CD4-positive, alpha-beta T cell (primary cell): Measurements from ENCODE around the gene HMCN1. TPM values are rescaled to one million over a fixed set of nuclear protein-coding genes. Genes with fewer than 3 reads are reported as not detected.

Experiments used
- ATAC-seq: fragments of 200-7000 bp; cut with Tn5 transposase; one replicate; pipeline ENCODE4 v1.10.0; 2022; ENCODE audit warnings: mild to moderate bottlenecking; ENCODE audit not compliant: poor library complexity
- CTCF ChIA-PET: fragments of 350-600 bp; sonication (Branson Sonifier 250); formaldehyde crosslinking; loops from one replicate; lab custom pipeline; 2021; ENCODE audit warnings: antibody characterized with exemption, inconsistent platforms; lab: Charles Lee
- POLR2A ChIA-PET: fragments of 350-600 bp; sonication (Branson Sonifier 250); formaldehyde crosslinking; loops from one replicate; lab custom pipeline; 2021; ENCODE audit warnings: antibody characterized with exemption, inconsistent platforms; lab: Charles Lee
- DNase-seq, 14 experiments: peaks; one replicate each; pipeline ENCODE4 v3.0.0-alpha.2; 2013 to 2020; ENCODE audit warnings: mixed read lengths in 2 of 14
- H3K27ac ChIP-seq, 2 donors: one replicate each; pipeline versions ENCODE4 v1.5.1 to v1.7.0; 2013; ENCODE audit warnings: low read length in 2 of 2, low read depth in 1 of 2, mild to moderate bottlenecking in 1 of 2
- H3K27me3 ChIP-seq, 2 experiments: 1 replicate in 1 of 2; 2 replicates in 1 of 2; pipeline versions ENCODE4 v1.6.1 to v1.7.0; 2013; ENCODE audit warnings: low read length in 2 of 2, control low read depth in 1 of 2, mild to moderate bottlenecking in 1 of 2, moderate library complexity in 1 of 2; ENCODE audit not compliant: insufficient read depth in 2 of 2, control insufficient read depth in 1 of 2
- H3K36me3 ChIP-seq: one replicate; pipeline ENCODE4 v1.6.1; 2013; ENCODE audit warnings: low read length, control low read depth; ENCODE audit not compliant: insufficient read depth
- H3K4me1 ChIP-seq: one replicate; pipeline ENCODE4 v1.6.1; 2013; ENCODE audit warnings: low read length, control low read depth; ENCODE audit not compliant: insufficient read depth
- H3K4me3 ChIP-seq: one replicate; pipeline ENCODE4 v1.5.1; 2013; ENCODE audit warnings: mild to moderate bottlenecking, low read length, moderate library complexity
- H3K9me3 ChIP-seq, 2 experiments: 1 replicate in 1 of 2; 2 replicates in 1 of 2; pipeline versions ENCODE4 v1.6.1 to v1.7.0; 2013; ENCODE audit warnings: low read length in 2 of 2, mild to moderate bottlenecking in 2 of 2, control low read depth in 1 of 2, moderate library complexity in 1 of 2; ENCODE audit not compliant: control insufficient read depth in 1 of 2, insufficient read depth in 1 of 2
- H3K27ac Mint-ChIP-seq: one replicate; pipeline ENCODE4 v1.8.0; 2020; ENCODE audit warnings: mixed read lengths
- H3K27me3 Mint-ChIP-seq: one replicate; pipeline ENCODE4 v1.8.0; 2021; ENCODE audit warnings: mixed read lengths
- H3K36me3 Mint-ChIP-seq: one replicate; pipeline ENCODE4 v1.8.0; 2021; ENCODE audit warnings: low read depth, mixed read lengths
- H3K4me1 Mint-ChIP-seq: one replicate; pipeline ENCODE4 v1.8.0; 2021; ENCODE audit warnings: low read depth, mixed read lengths
- H3K4me3 Mint-ChIP-seq: one replicate; pipeline ENCODE4 v1.8.0; 2020; ENCODE audit warnings: mild to moderate bottlenecking, mixed read lengths
- H3K9me3 Mint-ChIP-seq: one replicate; pipeline ENCODE4 v1.8.0; 2020; ENCODE audit warnings: mixed read lengths
- intact Hi-C, 2 experiments: fragments of 100-400 bp; cut with DNase I in 1 of 2; cut with micrococcal nuclease in 1 of 2; formaldehyde crosslinking; loops; one replicate each; pipeline versions ENCODE4 v1.15.1 to v1.9.0; 2023 to 2025; cut with DNase I, micrococcal nuclease
- total RNA-seq, 174 experiments: library from RNA in 2 of 174; stranded (reverse) in 2 of 174; gene quantifications; one replicate each; pipeline ENCODE4 v1.2.3 and lab custom pipeline; 2021 to 2026
- TF ChIP-seq, protein P1 (sequence below): fragments of 200-600 bp; IDR thresholded peaks from one replicate; pipeline ENCODE4 v1.8.0; 2022; ENCODE audit warnings: antibody characterized with exemption, mild to moderate bottlenecking

Gene HMCN1
- total RNA-seq, 2 experiments from 2014 or later = 0.14 TPM

DNA sequence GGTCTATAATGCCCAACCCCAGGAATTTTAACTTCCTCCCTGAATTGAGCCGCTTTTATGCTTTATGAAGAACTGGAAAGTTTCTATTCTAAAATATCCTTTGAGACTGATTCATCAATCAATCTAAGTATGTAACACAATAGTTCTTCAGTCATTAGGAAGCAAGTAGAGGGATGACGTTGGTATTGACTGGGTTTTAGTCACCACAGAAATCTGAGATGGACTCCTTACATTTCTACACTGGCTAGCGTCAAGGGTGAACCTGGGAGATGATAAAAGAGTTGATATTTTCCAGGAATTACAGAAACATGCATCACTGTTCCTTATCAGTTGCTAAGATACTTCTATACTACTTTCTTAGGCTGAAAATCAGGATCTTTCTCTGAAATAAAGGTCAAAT is 308.0 kb downstream of the HMCN1 start:
- ChIA-PET CTCF (no interaction called here), POLR2A (no interaction called here)
- no peaks in the 10 kb centered on the region for H3K36me3 ChIP-seq
- no peaks in the 10 kb centered on the region for H3K27me3 ChIP-seq
- Mint-ChIP-seq H3K27me3 (no peaks in the 10 kb centered on the region), H3K4me3 (no peak overlapping the region), H3K9me3 (no peaks in the 10 kb centered on the region), H3K36me3 (no peaks in the 10 kb centered on the region), H3K4me1 (no peaks in the 10 kb centered on the region), H3K27ac (no peak overlapping the region)
- no peaks in the 10 kb centered on the region for H3K4me1 ChIP-seq
- H3K27ac ChIP-seq = no peak overlapping the region
- TF ChIP-seq, protein P1, sequence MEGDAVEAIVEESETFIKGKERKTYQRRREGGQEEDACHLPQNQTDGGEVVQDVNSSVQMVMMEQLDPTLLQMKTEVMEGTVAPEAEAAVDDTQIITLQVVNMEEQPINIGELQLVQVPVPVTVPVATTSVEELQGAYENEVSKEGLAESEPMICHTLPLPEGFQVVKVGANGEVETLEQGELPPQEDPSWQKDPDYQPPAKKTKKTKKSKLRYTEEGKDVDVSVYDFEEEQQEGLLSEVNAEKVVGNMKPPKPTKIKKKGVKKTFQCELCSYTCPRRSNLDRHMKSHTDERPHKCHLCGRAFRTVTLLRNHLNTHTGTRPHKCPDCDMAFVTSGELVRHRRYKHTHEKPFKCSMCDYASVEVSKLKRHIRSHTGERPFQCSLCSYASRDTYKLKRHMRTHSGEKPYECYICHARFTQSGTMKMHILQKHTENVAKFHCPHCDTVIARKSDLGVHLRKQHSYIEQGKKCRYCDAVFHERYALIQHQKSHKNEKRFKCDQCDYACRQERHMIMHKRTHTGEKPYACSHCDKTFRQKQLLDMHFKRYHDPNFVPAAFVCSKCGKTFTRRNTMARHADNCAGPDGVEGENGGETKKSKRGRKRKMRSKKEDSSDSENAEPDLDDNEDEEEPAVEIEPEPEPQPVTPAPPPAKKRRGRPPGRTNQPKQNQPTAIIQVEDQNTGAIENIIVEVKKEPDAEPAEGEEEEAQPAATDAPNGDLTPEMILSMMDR = no peak
- intact Hi-C loops = no loop called here
- DNase-seq (no peak), ATAC-seq (no peak)
- H3K4me3 ChIP-seq = no peak overlapping the region
- H3K9me3 ChIP-seq = no peaks in the 10 kb centered on the region

DNA sequence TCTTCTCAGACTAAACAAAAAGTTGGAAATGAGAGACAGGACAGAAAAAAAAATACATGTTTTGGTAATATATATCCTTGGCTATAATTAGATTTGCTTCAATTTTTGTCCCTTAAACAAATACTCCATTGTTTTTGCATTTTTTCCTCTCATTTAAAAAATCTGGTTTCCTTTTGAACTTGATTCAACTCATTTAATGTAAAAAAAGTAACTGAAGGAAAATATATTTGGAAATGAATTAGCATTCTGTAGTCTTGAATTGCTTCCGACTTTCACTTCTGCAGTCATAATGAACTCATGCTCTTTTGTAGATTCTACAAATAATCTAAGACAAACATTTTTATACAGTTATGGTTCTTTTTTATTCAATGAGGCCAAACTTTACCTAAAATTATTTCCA is 309.1 kb downstream of the HMCN1 start:
- H3K27ac ChIP-seq = no peak overlapping the region
- POLR2A ChIA-PET = no interaction called here
- Mint-ChIP-seq H3K9me3 (no peaks in the 10 kb centered on the region), H3K27ac (no peak overlapping the region), H3K4me3 (no peak overlapping the region), H3K36me3 (no peaks in the 10 kb centered on the region), H3K4me1 (no peaks in the 10 kb centered on the region), H3K27me3 (no peaks in the 10 kb centered on the region)
- CTCF ChIA-PET = no interaction called here
- intact Hi-C loops = no loop called here
- no peaks in the 10 kb centered on the region for H3K9me3 ChIP-seq
- H3K27me3 ChIP-seq = no peaks in the 10 kb centered on the region
- DNase-seq = no peak
- H3K36me3 ChIP-seq = no peaks in the 10 kb centered on the region
- TF ChIP-seq, protein P1 = no peak
- H3K4me1 ChIP-seq = no peaks in the 10 kb centered on the region
- no peak overlapping the region for H3K4me3 ChIP-seq
- no peak for ATAC-seq

DNA sequence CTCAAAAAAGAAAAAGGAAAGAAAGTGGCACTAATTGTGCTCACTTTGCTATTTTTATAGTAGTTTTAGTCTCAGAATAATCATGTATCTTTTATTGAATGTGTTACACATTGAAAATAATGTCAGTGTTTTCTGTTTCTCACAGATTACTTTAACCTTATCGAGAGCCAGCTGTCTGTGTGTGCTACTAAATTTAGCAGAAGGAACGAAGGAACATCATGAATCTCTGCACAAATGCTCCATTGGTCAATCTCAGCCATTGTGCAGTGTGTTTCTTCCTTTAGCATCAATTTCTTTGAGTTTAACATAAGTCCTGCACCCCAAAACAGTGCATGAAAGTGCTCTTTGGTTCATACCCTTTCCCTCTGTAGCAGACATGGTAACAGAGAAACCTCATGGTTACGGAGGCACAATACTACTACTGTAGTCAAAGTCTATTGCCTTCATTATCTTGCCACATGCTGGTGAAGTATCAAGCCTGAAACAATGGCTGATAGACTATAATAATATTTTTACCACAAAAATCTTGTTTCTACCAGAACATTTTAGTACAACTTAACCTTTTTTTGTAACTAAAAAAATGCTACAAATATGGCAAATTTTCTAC is 310.0 kb downstream of the HMCN1 start:
- Mint-ChIP-seq H3K4me3 (no peak overlapping the region), H3K27me3 (no peaks in the 10 kb centered on the region), H3K36me3 (no peaks in the 10 kb centered on the region), H3K27ac (no peak overlapping the region), H3K4me1 (no peaks in the 10 kb centered on the region), H3K9me3 (no peaks in the 10 kb centered on the region)
- Histone ChIP-seq H3K9me3 (no peaks in the 10 kb centered on the region), H3K4me3 (no peak overlapping the region), H3K36me3 (no peaks in the 10 kb centered on the region), H3K27ac (no peak overlapping the region), H3K27me3 (no peaks in the 10 kb centered on the region), H3K4me1 (no peaks in the 10 kb centered on the region)
- CTCF ChIA-PET = no interaction called here
- TF ChIP-seq, protein P1 = no peak
- intact Hi-C loops = no loop called here
- no peak for ATAC-seq
- POLR2A ChIA-PET = no interaction called here
- no peak for DNase-seq
